ENCODE measurements around the gene ZNF562.
"Not testable (repeated sequence)": the region's sequence is repeated elsewhere in the genome, so short reads cannot be mapped to it uniquely, and the experiment has no call there.

Gene ZNF562

GRCh38 chr19:9702186-9702585 is 27.3 kb upstream of the ZNF562 start:
- Histone ChIP-seq H3K27me3 (ENCODE audit: insufficient read depth, low read length, poor library complexity) (no peaks in the 10 kb centered on the region), H3K36me3 (ENCODE audit: insufficient read depth, low read length) (no peaks in the 10 kb centered on the region), H4K20me1 (ENCODE audit: insufficient read depth, low read length) (no peaks in the 10 kb centered on the region), H3K4me2 (ENCODE audit: insufficient read depth, low read length) (no peak overlapping the region), H2AFZ (ENCODE audit: low read depth, low read length) (no peak overlapping the region), H3K79me2 (ENCODE audit: insufficient read depth, low read length) (no peaks in the 10 kb centered on the region), H3K9me3 (ENCODE audit: insufficient read depth, low read length, severe bottlenecking) (no peaks in the 10 kb centered on the region), H3K9ac (ENCODE audit: low read depth, low read length) (no peak overlapping the region), H3K4me3 (ENCODE audit: low read depth in 1 of 2, low read length in 2 of 2) (no peak overlapping the region), H3K4me1 (ENCODE audit: insufficient read depth, low read length) (peaks cover 4% of the 10 kb centered on the region), H3K27ac (ENCODE audit: low read length) (no peak overlapping the region)
- TF ChIP-seq EZH2 (IDR thresholded peaks at IDR 0.05; ENCODE audit: borderline replicate concordance, low read depth, low read length, severe bottlenecking) (no peak), CTCF (IDR thresholded peaks at IDR 0.05; ENCODE audit: borderline replicate concordance, extremely low read depth, low read length, poor library complexity, severe bottlenecking) (no peak)
- ATAC-seq (ENCODE audit: insufficient read depth, low read depth) (no peak), DNase-seq (no peak)

GRCh38 chr19:9700229-9700981 is 25.5 kb upstream of the ZNF562 start:
- no peaks in the 10 kb centered on the region for H3K27me3 ChIP-seq (ENCODE audit: insufficient read depth, low read length, poor library complexity)

GRCh38 chr19:9690301-9690700 is 15.4 kb upstream of the ZNF562 start:
- H2AFZ ChIP-seq (ENCODE audit: low read depth, low read length); H3K4me2 ChIP-seq (ENCODE audit: insufficient read depth, low read length); H3K36me3 ChIP-seq (ENCODE audit: insufficient read depth, low read length); ATAC-seq (ENCODE audit: insufficient read depth, low read depth); H3K4me1 ChIP-seq (ENCODE audit: insufficient read depth, low read length); H3K4me3 ChIP-seq (ENCODE audit: low read depth in 1 of 2, low read length in 2 of 2); H3K27ac ChIP-seq (ENCODE audit: low read length); DNase-seq; H3K79me2 ChIP-seq (ENCODE audit: insufficient read depth, low read length); H3K9ac ChIP-seq (ENCODE audit: low read depth, low read length); H3K27me3 ChIP-seq (ENCODE audit: insufficient read depth, low read length, poor library complexity); H3K9me3 ChIP-seq (ENCODE audit: insufficient read depth, low read length, severe bottlenecking); H4K20me1 ChIP-seq (ENCODE audit: insufficient read depth, low read length): not testable (repeated sequence)

More at GRCh38 chr19:9700229-9700981, 25.5 kb upstream of the ZNF562 start:
- ATAC-seq (ENCODE audit: insufficient read depth, low read depth) (no peak), DNase-seq (no peak)
- Histone ChIP-seq H3K4me2 (ENCODE audit: insufficient read depth, low read length) (no peak overlapping the region), H3K27ac (ENCODE audit: low read length) (no peak overlapping the region), H3K36me3 (ENCODE audit: insufficient read depth, low read length) (no peaks in the 10 kb centered on the region), H3K79me2 (ENCODE audit: insufficient read depth, low read length) (no peaks in the 10 kb centered on the region), H3K4me3 (ENCODE audit: low read depth in 1 of 2, low read length in 2 of 2) (no peak overlapping the region), H4K20me1 (ENCODE audit: insufficient read depth, low read length) (no peaks in the 10 kb centered on the region), H3K9ac (ENCODE audit: low read depth, low read length) (no peak overlapping the region), H3K4me1 (ENCODE audit: insufficient read depth, low read length) (peaks cover 4% of the 10 kb centered on the region), H2AFZ (ENCODE audit: low read depth, low read length) (no peak overlapping the region), H3K9me3 (ENCODE audit: insufficient read depth, low read length, severe bottlenecking) (no peaks in the 10 kb centered on the region)
- TF ChIP-seq CTCF (IDR thresholded peaks at IDR 0.05; ENCODE audit: borderline replicate concordance, extremely low read depth, low read length, poor library complexity, severe bottlenecking) (no peak), EZH2 (IDR thresholded peaks at IDR 0.05; ENCODE audit: borderline replicate concordance, low read depth, low read length, severe bottlenecking) (no peak)

- H3K9me3 ChIP-seq (ENCODE audit: insufficient read depth, low read length, severe bottlenecking); H3K27ac ChIP-seq (ENCODE audit: low read length); H3K9ac ChIP-seq (ENCODE audit: low read depth, low read length); H3K4me3 ChIP-seq (ENCODE audit: low read depth in 1 of 2, low read length in 2 of 2); H3K4me2 ChIP-seq (ENCODE audit: insufficient read depth, low read length); H2AFZ ChIP-seq (ENCODE audit: low read depth, low read length); H3K79me2 ChIP-seq (ENCODE audit: insufficient read depth, low read length); H3K36me3 ChIP-seq (ENCODE audit: insufficient read depth, low read length); DNase-seq; H3K4me1 ChIP-seq (ENCODE audit: insufficient read depth, low read length); ATAC-seq (ENCODE audit: insufficient read depth, low read depth); H3K27me3 ChIP-seq (ENCODE audit: insufficient read depth, low read length, poor library complexity); H4K20me1 ChIP-seq (ENCODE audit: insufficient read depth, low read length): not testable (repeated sequence)
Measured at GRCh38 chr19:9679996-9680395, 5.1 kb upstream of the ZNF562 start.

GRCh38 chr19:9675358-9675901 is 530 bp upstream of the ZNF562 start:
- DNase-seq, result not testable (repeated sequence)

More at GRCh38 chr19:9675358-9675901, 530 bp upstream of the ZNF562 start:
- ATAC-seq (ENCODE audit: insufficient read depth, low read depth); H3K27me3 ChIP-seq (ENCODE audit: insufficient read depth, low read length, poor library complexity); H4K20me1 ChIP-seq (ENCODE audit: insufficient read depth, low read length): not testable (repeated sequence)
- Histone ChIP-seq H3K4me2 (ENCODE audit: insufficient read depth, low read length) (peak overlapping the region; percentile 76), H3K9ac (ENCODE audit: low read depth, low read length) (peak overlapping the region; percentile 86), H2AFZ (ENCODE audit: low read depth, low read length) (peak overlapping the region; percentile 87), H3K4me3 (ENCODE audit: low read depth in 1 of 2, low read length in 2 of 2) (peak overlapping the region; percentile 87), H3K27ac (ENCODE audit: low read length) (peak overlapping the region; percentile 95), H3K36me3 (ENCODE audit: insufficient read depth, low read length) (peaks cover 31% of the 10 kb centered on the region), H3K9me3 (ENCODE audit: insufficient read depth, low read length, severe bottlenecking) (peaks cover 10% of the 10 kb centered on the region), H3K4me1 (ENCODE audit: insufficient read depth, low read length) (peaks cover 47% of the 10 kb centered on the region), H3K79me2 (ENCODE audit: insufficient read depth, low read length) (peaks cover 49% of the 10 kb centered on the region)

Data from DND-41 (cell line).